Measurements from ENCODE around the gene PEX7.
A peak's percentile ranks its signal among the peaks of the same experiment; 100 is the strongest.

Gene PEX7, protein sequence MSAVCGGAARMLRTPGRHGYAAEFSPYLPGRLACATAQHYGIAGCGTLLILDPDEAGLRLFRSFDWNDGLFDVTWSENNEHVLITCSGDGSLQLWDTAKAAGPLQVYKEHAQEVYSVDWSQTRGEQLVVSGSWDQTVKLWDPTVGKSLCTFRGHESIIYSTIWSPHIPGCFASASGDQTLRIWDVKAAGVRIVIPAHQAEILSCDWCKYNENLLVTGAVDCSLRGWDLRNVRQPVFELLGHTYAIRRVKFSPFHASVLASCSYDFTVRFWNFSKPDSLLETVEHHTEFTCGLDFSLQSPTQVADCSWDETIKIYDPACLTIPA
- 3.8 to 9.5 (median 5.5) reads per million in 3 donors for total RNA-seq

DNA sequence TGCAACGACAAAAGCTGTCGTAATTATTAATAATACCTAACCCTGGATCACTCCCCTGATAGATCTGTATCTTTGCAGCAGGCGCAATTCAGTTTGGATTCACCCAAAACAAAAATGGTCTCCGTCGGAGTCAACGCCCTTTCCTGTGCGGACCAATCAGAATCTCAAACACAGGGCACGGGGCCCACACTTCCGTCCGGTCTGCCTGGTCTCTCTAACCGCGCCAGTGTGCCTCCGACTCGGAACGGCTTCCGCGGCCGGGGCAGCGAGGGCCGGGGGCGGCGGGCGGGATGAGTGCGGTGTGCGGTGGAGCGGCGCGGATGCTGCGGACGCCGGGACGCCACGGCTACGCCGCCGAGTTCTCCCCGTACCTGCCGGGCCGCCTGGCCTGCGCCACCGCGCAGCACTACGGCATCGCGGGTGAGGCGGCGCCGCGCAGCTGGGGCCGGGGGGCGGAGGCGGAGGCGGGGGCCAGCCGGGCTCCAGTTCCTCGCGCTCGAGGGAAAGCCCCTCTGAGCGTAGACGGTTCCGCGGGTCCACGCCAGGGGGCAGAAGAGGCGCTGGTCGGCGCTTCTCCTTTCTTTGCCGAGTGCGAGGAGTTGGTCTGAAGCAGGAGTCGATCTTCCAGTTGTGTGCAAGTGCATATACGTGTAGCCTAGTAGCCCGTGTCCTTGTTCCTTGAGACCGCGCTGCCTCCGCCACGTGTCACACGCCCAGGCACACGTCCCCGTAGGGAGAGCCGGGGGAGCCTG, at the start of gene PEX7:
PEX7 (plus strand) TSS at position 217 of the 752 bp plus-strand sequence; CDS start at position 291, 74 bp downstream.
- Histone ChIP-seq H3K4me1 (ENCODE audit: control insufficient read depth, insufficient read depth, low read length, poor library complexity, severe bottlenecking) (peaks cover 4% of the 10 kb centered on the region), H3K36me3 (ENCODE audit: control insufficient read depth, insufficient read depth, low read length) (peaks cover 4% of the 10 kb centered on the region), H3K9me3 (ENCODE audit: control insufficient read depth, low read length) (no peaks in the 10 kb centered on the region), H3K27me3 (replicated peaks; ENCODE audit: control insufficient read depth, insufficient read depth, low read length, poor library complexity, severe bottlenecking) (no peaks in the 10 kb centered on the region), H3K27ac (ENCODE audit: insufficient read depth, low read length, poor library complexity, severe bottlenecking) (peak within 1 kb of the TSS; percentile 83), H3K4me3 (ENCODE audit: insufficient read depth, low read depth, low read length, poor library complexity, severe bottlenecking) (peak within 1 kb of the TSS; percentile 67)
- peak; percentile 76 to 86 (median 85) for DNase-seq

DNA sequence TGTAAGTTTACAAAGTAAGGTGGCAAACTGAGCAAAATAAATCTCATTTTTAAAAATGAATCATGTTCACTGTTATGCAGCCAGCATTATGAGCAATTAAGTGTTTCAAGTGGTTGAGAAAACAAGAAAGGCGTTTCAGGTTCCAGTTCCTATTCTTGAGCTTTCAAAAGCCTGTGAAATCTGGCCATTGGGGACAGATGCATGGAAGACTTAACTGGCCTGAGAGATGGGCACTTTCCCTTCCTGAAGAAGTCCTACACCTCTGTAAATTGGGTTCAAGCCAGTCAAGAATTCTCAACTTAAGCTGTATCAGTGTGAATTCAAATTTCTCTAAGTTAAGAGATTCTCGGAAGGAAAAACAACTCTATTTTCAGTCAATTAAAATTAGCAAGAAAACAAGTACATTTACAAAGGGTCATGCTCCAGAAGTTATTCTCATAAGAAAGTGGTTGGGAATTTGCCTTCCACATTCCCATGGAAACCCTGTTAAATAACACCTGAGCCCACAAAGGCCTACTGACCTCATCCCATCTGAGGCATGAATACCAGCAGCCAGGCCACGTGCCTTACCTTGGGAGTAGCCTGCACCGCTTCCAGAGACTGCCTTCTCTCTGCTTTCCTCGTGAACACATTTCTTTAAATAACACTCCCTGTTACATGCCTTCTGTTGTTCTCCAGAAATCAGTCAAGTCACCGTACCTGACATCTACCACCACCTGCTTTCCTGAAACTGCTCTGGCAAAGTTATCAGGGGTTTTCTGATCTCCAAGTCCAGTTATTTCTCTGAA, 49.5 kb upstream of the PEX7 start:
- H3K27me3 ChIP-seq (replicated peaks; ENCODE audit: control insufficient read depth, insufficient read depth, low read length, poor library complexity, severe bottlenecking) = no peaks in the 10 kb centered on the region
- no peak for DNase-seq
- H3K27ac ChIP-seq (ENCODE audit: insufficient read depth, low read length, poor library complexity, severe bottlenecking) = no peak overlapping the region
- no peaks in the 10 kb centered on the region for H3K36me3 ChIP-seq (ENCODE audit: control insufficient read depth, insufficient read depth, low read length)
- H3K9me3 ChIP-seq (ENCODE audit: control insufficient read depth, low read length) = no peaks in the 10 kb centered on the region
- H3K4me1 ChIP-seq (ENCODE audit: control insufficient read depth, insufficient read depth, low read length, poor library complexity, severe bottlenecking) = peaks cover 19% of the 10 kb centered on the region
- H3K4me3 ChIP-seq (ENCODE audit: insufficient read depth, low read depth, low read length, poor library complexity, severe bottlenecking) = no peak overlapping the region

DNA sequence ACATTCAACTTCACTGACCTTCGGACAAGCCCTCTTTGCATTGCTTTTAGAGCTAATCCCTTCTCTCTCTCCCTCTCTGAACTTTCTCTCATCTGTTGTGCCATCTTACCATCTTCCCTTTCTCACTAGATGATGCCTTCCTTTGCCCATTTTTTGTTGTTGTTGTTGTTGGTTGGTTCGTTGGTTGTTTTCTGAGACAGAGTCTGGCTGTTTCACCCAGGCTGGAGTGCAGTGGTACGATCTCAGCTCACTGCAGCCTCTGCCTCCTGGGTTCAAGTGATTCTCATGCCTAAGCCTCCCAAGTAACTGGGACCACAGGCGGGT, 49.0 kb upstream of the PEX7 start:
- Histone ChIP-seq H3K4me1 (ENCODE audit: control insufficient read depth, insufficient read depth, low read length, poor library complexity, severe bottlenecking) (peaks cover 17% of the 10 kb centered on the region), H3K27ac (ENCODE audit: insufficient read depth, low read length, poor library complexity, severe bottlenecking) (no peak overlapping the region), H3K27me3 (replicated peaks; ENCODE audit: control insufficient read depth, insufficient read depth, low read length, poor library complexity, severe bottlenecking) (no peaks in the 10 kb centered on the region), H3K4me3 (ENCODE audit: insufficient read depth, low read depth, low read length, poor library complexity, severe bottlenecking) (no peak overlapping the region), H3K9me3 (ENCODE audit: control insufficient read depth, low read length) (no peaks in the 10 kb centered on the region), H3K36me3 (ENCODE audit: control insufficient read depth, insufficient read depth, low read length) (no peaks in the 10 kb centered on the region)
- no peak for DNase-seq

DNA sequence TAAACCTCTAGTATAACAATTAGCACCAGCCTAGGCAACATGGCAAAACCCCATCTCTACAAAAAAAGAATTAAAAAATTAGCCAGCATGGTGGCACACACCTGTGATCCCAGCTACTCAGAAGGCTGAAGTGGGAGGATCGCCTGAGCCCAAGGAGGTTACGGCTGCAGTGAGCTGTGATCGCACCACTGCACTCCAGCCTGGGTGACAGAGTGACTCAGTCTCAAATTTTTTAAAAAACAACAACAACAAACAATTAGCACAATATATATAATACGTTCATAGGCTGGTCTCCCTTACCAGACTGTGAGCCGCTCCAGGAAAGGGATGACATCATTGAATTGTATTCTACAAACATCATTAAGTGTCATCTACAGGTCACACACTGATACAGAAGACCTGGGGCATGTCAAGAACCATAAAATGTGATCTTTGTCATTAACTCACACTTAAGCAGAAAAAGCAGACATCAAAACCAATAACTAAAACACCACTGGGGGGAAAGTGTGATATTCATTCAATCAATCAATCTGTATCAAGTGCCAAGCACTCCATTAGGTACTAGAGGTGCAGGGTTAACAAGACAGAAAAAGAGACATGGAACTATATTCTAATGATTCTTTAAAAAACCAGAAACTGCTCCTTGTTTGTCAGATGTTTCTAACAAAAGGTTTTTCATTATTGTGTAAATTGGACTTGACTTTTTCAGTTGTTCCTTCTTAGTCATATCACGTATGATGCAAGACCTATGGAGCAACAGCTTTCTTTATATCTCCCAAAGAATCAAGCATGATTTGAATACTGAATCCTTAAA, 48.0 kb upstream of the PEX7 start:
- H3K36me3 ChIP-seq (ENCODE audit: control insufficient read depth, insufficient read depth, low read length) = no peaks in the 10 kb centered on the region
- no peak for DNase-seq

DNA sequence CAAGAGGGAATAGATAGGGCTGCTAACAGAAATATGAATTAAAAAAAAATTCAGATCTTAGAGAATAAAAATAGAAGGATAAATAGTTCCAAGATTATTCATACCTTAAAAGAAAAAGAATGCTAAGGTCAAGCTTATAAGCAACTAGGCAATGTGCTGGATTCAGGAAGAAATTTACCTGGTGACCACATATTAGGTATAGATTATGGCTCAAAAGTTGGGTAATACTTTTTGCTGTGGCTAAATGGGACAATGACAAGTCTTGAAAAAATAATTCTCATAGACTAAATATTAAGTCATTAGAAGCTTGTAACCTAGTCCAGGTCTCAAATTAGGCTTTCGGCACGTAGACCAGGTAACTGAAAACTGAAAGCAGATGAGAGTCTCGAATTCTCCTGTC, 47.3 kb upstream of the PEX7 start:
- Histone ChIP-seq H3K4me1 (ENCODE audit: control insufficient read depth, insufficient read depth, low read length, poor library complexity, severe bottlenecking) (peaks cover 24% of the 10 kb centered on the region), H3K27me3 (replicated peaks; ENCODE audit: control insufficient read depth, insufficient read depth, low read length, poor library complexity, severe bottlenecking) (no peaks in the 10 kb centered on the region), H3K27ac (ENCODE audit: insufficient read depth, low read length, poor library complexity, severe bottlenecking) (no peak overlapping the region), H3K36me3 (ENCODE audit: control insufficient read depth, insufficient read depth, low read length) (no peaks in the 10 kb centered on the region), H3K4me3 (ENCODE audit: insufficient read depth, low read depth, low read length, poor library complexity, severe bottlenecking) (no peak overlapping the region), H3K9me3 (ENCODE audit: control insufficient read depth, low read length) (no peaks in the 10 kb centered on the region)
- DNase-seq = no peak

More for the DNA sequence above, 48.0 kb upstream of the PEX7 start:
- H3K27me3 ChIP-seq (replicated peaks; ENCODE audit: control insufficient read depth, insufficient read depth, low read length, poor library complexity, severe bottlenecking) = no peaks in the 10 kb centered on the region
- peaks cover 17% of the 10 kb centered on the region for H3K4me1 ChIP-seq (ENCODE audit: control insufficient read depth, insufficient read depth, low read length, poor library complexity, severe bottlenecking)
- H3K4me3 ChIP-seq (ENCODE audit: insufficient read depth, low read depth, low read length, poor library complexity, severe bottlenecking) = no peak overlapping the region
- H3K27ac ChIP-seq (ENCODE audit: insufficient read depth, low read length, poor library complexity, severe bottlenecking) = no peak overlapping the region
- H3K9me3 ChIP-seq (ENCODE audit: control insufficient read depth, low read length) = no peaks in the 10 kb centered on the region

DNA sequence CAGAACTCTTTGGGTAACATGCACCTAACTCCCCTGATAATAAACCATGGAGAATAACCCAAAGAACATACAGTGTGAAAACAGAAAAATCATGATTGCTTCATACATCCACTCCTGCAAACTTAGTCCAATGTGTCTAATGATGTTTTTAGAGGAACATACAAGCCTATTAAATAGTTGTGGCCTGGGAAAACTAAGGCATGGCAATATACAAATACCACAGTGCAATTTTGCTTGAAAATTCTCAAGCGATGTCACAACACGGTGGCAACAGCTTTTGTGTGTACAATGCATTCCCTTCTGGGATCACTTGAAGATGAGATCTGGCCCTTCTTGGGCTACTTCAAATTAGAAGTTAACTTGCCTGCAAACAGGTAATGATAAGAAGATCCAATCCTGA, 46.8 kb upstream of the PEX7 start:
- Histone ChIP-seq H3K4me3 (ENCODE audit: insufficient read depth, low read depth, low read length, poor library complexity, severe bottlenecking) (no peak overlapping the region), H3K27ac (ENCODE audit: insufficient read depth, low read length, poor library complexity, severe bottlenecking) (no peak overlapping the region), H3K9me3 (ENCODE audit: control insufficient read depth, low read length) (no peaks in the 10 kb centered on the region), H3K36me3 (ENCODE audit: control insufficient read depth, insufficient read depth, low read length) (no peaks in the 10 kb centered on the region), H3K27me3 (replicated peaks; ENCODE audit: control insufficient read depth, insufficient read depth, low read length, poor library complexity, severe bottlenecking) (no peaks in the 10 kb centered on the region), H3K4me1 (ENCODE audit: control insufficient read depth, insufficient read depth, low read length, poor library complexity, severe bottlenecking) (peaks cover 25% of the 10 kb centered on the region)
- no peak for DNase-seq

DNA sequence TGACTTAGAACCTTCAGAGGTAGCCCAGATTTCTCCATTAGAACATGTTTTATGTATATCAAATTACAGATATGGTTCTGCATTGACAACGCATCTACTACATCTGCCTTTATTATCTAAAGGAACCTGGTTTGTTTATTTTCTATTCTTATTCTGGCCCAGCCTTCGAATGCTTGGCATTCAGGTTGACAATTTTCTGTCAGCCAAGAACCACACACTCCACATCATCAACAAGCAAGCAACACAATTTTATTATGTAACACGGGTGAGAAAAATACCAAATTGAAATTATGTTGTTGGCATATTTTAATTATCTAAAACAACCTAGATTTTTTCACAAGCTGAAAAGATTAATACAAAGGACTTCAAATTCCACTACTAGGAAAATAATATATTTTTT, 44.7 kb upstream of the PEX7 start:
- no peak for DNase-seq
- no peaks in the 10 kb centered on the region for H3K36me3 ChIP-seq (ENCODE audit: control insufficient read depth, insufficient read depth, low read length)
- no peak overlapping the region for H3K27ac ChIP-seq (ENCODE audit: insufficient read depth, low read length, poor library complexity, severe bottlenecking)
- no peak overlapping the region for H3K4me3 ChIP-seq (ENCODE audit: insufficient read depth, low read depth, low read length, poor library complexity, severe bottlenecking)
- H3K4me1 ChIP-seq (ENCODE audit: control insufficient read depth, insufficient read depth, low read length, poor library complexity, severe bottlenecking) = peaks cover 19% of the 10 kb centered on the region
- no peaks in the 10 kb centered on the region for H3K9me3 ChIP-seq (ENCODE audit: control insufficient read depth, low read length)
- no peaks in the 10 kb centered on the region for H3K27me3 ChIP-seq (replicated peaks; ENCODE audit: control insufficient read depth, insufficient read depth, low read length, poor library complexity, severe bottlenecking)

DNA sequence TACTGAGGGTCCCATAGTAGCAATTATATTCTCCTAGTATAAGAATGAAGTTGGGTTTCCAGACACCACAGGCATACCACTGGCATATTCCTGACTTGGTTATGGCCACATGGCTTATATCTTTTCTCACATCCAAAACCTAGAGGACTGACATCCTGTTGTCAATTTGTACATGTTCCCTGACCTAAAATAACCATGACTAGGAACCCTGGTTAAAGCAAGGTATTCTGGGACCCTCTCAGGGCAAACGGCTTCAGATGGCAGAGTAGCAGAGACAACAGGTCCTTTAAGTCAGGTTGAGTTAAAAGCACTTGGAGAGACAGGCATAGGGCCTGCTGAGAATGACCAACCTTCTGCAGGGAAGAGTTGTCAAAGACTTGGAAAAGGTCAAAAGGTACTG, 42.7 kb upstream of the PEX7 start:
- no peaks in the 10 kb centered on the region for H3K9me3 ChIP-seq (ENCODE audit: control insufficient read depth, low read length)
- peaks cover 40% of the 10 kb centered on the region for H3K4me1 ChIP-seq (ENCODE audit: control insufficient read depth, insufficient read depth, low read length, poor library complexity, severe bottlenecking)
- DNase-seq = no peak
- H3K4me3 ChIP-seq (ENCODE audit: insufficient read depth, low read depth, low read length, poor library complexity, severe bottlenecking) = no peak overlapping the region
- H3K36me3 ChIP-seq (ENCODE audit: control insufficient read depth, insufficient read depth, low read length) = no peaks in the 10 kb centered on the region
- no peaks in the 10 kb centered on the region for H3K27me3 ChIP-seq (replicated peaks; ENCODE audit: control insufficient read depth, insufficient read depth, low read length, poor library complexity, severe bottlenecking)
- no peak overlapping the region for H3K27ac ChIP-seq (ENCODE audit: insufficient read depth, low read length, poor library complexity, severe bottlenecking)

DNA sequence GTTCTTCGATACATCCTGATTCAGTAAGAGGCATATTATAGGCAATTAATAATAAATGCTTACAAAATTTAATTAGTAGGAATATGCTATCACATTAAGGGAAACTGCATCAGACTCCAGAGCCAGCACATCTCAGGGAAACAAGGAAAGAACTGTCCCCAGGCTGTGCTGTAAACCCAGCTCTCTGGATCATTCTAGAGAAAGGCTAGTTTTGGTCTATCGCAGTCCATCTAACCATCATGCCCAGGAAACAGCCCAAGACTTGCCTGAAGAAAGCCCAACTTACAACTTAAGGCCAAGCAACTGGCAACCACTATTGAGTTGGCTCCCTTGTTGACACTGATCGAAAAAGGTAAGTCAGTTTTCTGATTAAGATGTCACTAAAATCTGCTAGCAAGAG, 41.4 kb upstream of the PEX7 start:
- DNase-seq = no peak
- Histone ChIP-seq H3K36me3 (ENCODE audit: control insufficient read depth, insufficient read depth, low read length) (no peaks in the 10 kb centered on the region), H3K27me3 (replicated peaks; ENCODE audit: control insufficient read depth, insufficient read depth, low read length, poor library complexity, severe bottlenecking) (no peaks in the 10 kb centered on the region), H3K9me3 (ENCODE audit: control insufficient read depth, low read length) (no peaks in the 10 kb centered on the region), H3K4me1 (ENCODE audit: control insufficient read depth, insufficient read depth, low read length, poor library complexity, severe bottlenecking) (peaks cover 44% of the 10 kb centered on the region), H3K4me3 (ENCODE audit: insufficient read depth, low read depth, low read length, poor library complexity, severe bottlenecking) (no peak overlapping the region), H3K27ac (ENCODE audit: insufficient read depth, low read length, poor library complexity, severe bottlenecking) (no peak overlapping the region)
